Tibial nerve (tissue), 4 donors: ENCODE measurements around the gene SLC27A1. TPM values are rescaled to one million over a fixed set of nuclear protein-coding genes. Genes with fewer than 3 reads are reported as not detected.
A peak's percentile ranks its signal among the peaks of the same experiment; 100 is the strongest.

Source experiments
- DNase-seq, 2 donors: peaks; one replicate each; pipeline ENCODE4 v3.0.0-alpha.2; 2019; ENCODE audit warnings: low spot score in 2 of 2
- H3K27ac ChIP-seq, 4 donors: fragments of 200-600 bp; sonication (generic) in 3 of 4; one replicate each; pipeline ENCODE4 v1.5.1; 2017 to 2019; ENCODE audit warnings: mild to moderate bottlenecking in 1 of 4
- H3K27me3 ChIP-seq, 2 donors: fragments of 200-600 bp; sonication (generic) in 1 of 2; one replicate each; pipeline versions ENCODE4 v1.5.1 to v1.6.0; 2017 to 2019
- H3K36me3 ChIP-seq, 3 donors: fragments of 200-600 bp; sonication (generic); one replicate each; pipeline ENCODE4 v1.5.1; 2018 to 2019
- H3K4me1 ChIP-seq, 4 donors: fragments of 200-600 bp; sonication (generic) in 3 of 4; one replicate each; pipeline ENCODE4 v1.5.1; 2017 to 2019
- H3K4me3 ChIP-seq, 4 donors: fragments of 200-600 bp; sonication (generic) in 3 of 4; one replicate each; pipeline ENCODE4 v1.5.1; 2017 to 2019; ENCODE audit warnings: mild to moderate bottlenecking in 1 of 4, moderate library complexity in 1 of 4
- H3K9me3 ChIP-seq, 4 donors: fragments of 200-600 bp; sonication (generic) in 3 of 4; one replicate each; pipeline ENCODE4 v1.5.1; 2017 to 2019
- CTCF ChIP-seq, 5 experiments: fragments of 200-600 bp in 3 of 5; fragments of 450-650 bp in 2 of 5; sonication (generic) in 3 of 5; IDR thresholded peaks; one replicate each; pipeline ENCODE4 v1.5.1; 2016 to 2019; ENCODE audit warnings: antibody characterized with exemption in 5 of 5, mild to moderate bottlenecking in 3 of 5, moderate library complexity in 2 of 5
- EP300 ChIP-seq, 2 donors: sonication (generic); formaldehyde crosslinking; IDR thresholded peaks; one replicate each; pipeline ENCODE4 v1.6.1; 2017; ENCODE audit warnings: antibody characterized with exemption in 2 of 2, mild to moderate bottlenecking in 1 of 2
- POLR2A ChIP-seq, 2 donors: fragments of 450-650 bp; IDR thresholded peaks; one replicate each; pipeline ENCODE4 v1.6.1; 2017; ENCODE audit warnings: antibody characterized with exemption in 2 of 2, mild to moderate bottlenecking in 2 of 2, moderate library complexity in 2 of 2
- WGBS, 2 donors: methylation state at CpG; one replicate each; pipeline ENCODE4 v1.1.5; 2018; 5-methylcytosine and 5-hydroxymethylcytosine counted together
- total RNA-seq, 4 donors: library from RNA; depleted of rRNA; stranded (reverse); fragments of >200 nt; gene quantifications; one replicate each; pipeline ENCODE4 v1.1.0, GENCODE V29; 2016

Gene SLC27A1
- total RNA-seq, 4 donors from 2014 or later = 30.6 to 69.3 (median 55.9) TPM

GRCh38 chr19:17429641-17430113 lies 40.6 kb upstream of the SLC27A1 start:
- Histone ChIP-seq H3K4me1 (peaks cover 0 to 14% (median 0%) of the 10 kb centered on the region in 4 donors), H3K4me3 (no peak overlapping the region), H3K9me3 (no peaks in the 10 kb centered on the region), H3K36me3 (no peaks in the 10 kb centered on the region), H3K27ac (no peak overlapping the region), H3K27me3 (no peaks in the 10 kb centered on the region)
- no peak for TF ChIP-seq POLR2A (IDR thresholded peaks at IDR 0.05)
- no peak for TF ChIP-seq EP300 (IDR thresholded peaks at IDR 0.05)
- TF ChIP-seq CTCF (IDR thresholded peaks at IDR 0.05) = no peak
- 45 to 48% methylated on average over 17 of the region's 17 CpGs for WGBS, 2 donors
- peak in 1 of 2 donors; percentile 35 for DNase-seq

GRCh38 chr19:17431417-17431816 lies 38.9 kb upstream of the SLC27A1 start:
- Histone ChIP-seq H3K36me3 (peaks cover 0 to 7% (median 0%) of the 10 kb centered on the region in 3 donors), H3K27me3 (no peaks in the 10 kb centered on the region), H3K4me3 (no peak overlapping the region), H3K27ac (no peak overlapping the region), H3K9me3 (no peaks in the 10 kb centered on the region), H3K4me1 (peaks cover 0 to 9% (median 0%) of the 10 kb centered on the region in 4 donors)
- WGBS, 2 donors = 93 to 96% methylated on average over 7 of the region's 7 CpGs
- DNase-seq = no peak
- TF ChIP-seq EP300 (IDR thresholded peaks at IDR 0.05) (no peak), POLR2A (IDR thresholded peaks at IDR 0.05) (no peak), CTCF (IDR thresholded peaks at IDR 0.05) (no peak)

- no peak for TF ChIP-seq EP300 (IDR thresholded peaks at IDR 0.05)
- no peak for TF ChIP-seq CTCF (IDR thresholded peaks at IDR 0.05)
- no peak for TF ChIP-seq POLR2A (IDR thresholded peaks at IDR 0.05)
- H3K27me3 ChIP-seq = no peaks in the 10 kb centered on the region
- no peaks in the 10 kb centered on the region for H3K4me1 ChIP-seq
- H3K36me3 ChIP-seq = peaks cover 0 to 9% (median 0%) of the 10 kb centered on the region in 3 donors
- no peak overlapping the region for H3K27ac ChIP-seq
- no peak overlapping the region for H3K4me3 ChIP-seq
- no peak for DNase-seq
- H3K9me3 ChIP-seq = no peaks in the 10 kb centered on the region
- 62 to 71% methylated on average over 7 of the region's 7 CpGs for WGBS, 2 donors
Measured at GRCh38 chr19:17435218-17435617, 35.1 kb upstream of the SLC27A1 start.

GRCh38 chr19:17436094-17436873 lies 34.0 kb upstream of the SLC27A1 start:
- H3K4me3 ChIP-seq = no peak overlapping the region
- no peak for DNase-seq
- H3K36me3 ChIP-seq = peaks cover 0 to 9% (median 0%) of the 10 kb centered on the region in 3 donors
- H3K27ac ChIP-seq = no peak overlapping the region
- H3K27me3 ChIP-seq = no peaks in the 10 kb centered on the region
- TF ChIP-seq POLR2A (IDR thresholded peaks at IDR 0.05) = no peak
- no peak for TF ChIP-seq CTCF (IDR thresholded peaks at IDR 0.05)
- TF ChIP-seq EP300 (IDR thresholded peaks at IDR 0.05) = no peak
- peaks cover 0 to 1% (median 0%) of the 10 kb centered on the region in 4 donors for H3K4me1 ChIP-seq
- H3K9me3 ChIP-seq = peaks cover 0 to 2% (median 0%) of the 10 kb centered on the region in 4 donors
- WGBS, 2 donors = 95 to 98% methylated on average over 25 of the region's 25 CpGs

GRCh38 chr19:17436874-17437267 lies 33.5 kb upstream of the SLC27A1 start:
- H3K4me3 ChIP-seq = no peak overlapping the region
- no peak for DNase-seq
- TF ChIP-seq POLR2A (IDR thresholded peaks at IDR 0.05) = no peak
- no peak for TF ChIP-seq EP300 (IDR thresholded peaks at IDR 0.05)
- TF ChIP-seq CTCF (IDR thresholded peaks at IDR 0.05) = no peak
- no peaks in the 10 kb centered on the region for H3K27me3 ChIP-seq
- H3K27ac ChIP-seq = no peak overlapping the region
- 77 to 81% methylated on average over 7 of the region's 7 CpGs for WGBS, 2 donors
- H3K36me3 ChIP-seq = peaks cover 0 to 9% (median 0%) of the 10 kb centered on the region in 3 donors
- peaks cover 0 to 4% (median 0%) of the 10 kb centered on the region in 4 donors for H3K9me3 ChIP-seq
- peaks cover 0 to 7% (median 0%) of the 10 kb centered on the region in 4 donors for H3K4me1 ChIP-seq
